Neural progenitor cell (in vitro differentiated cells): ENCODE results near the gene BCAS1.

ENCODE experiments used
- CTCF ChIP-seq: fragments of 200-600 bp; sonication (generic); IDR thresholded peaks from 2 replicates; pipeline ENCODE4 v1.5.1; 2017; ENCODE audit warnings: antibody characterized with exemption, mild to moderate bottlenecking
- EZH2 ChIP-seq: fragments of 200-600 bp; sonication (generic); IDR thresholded peaks from 2 replicates; pipeline ENCODE4 v1.6.1; 2017; ENCODE audit warnings: antibody characterized with exemption, mild to moderate bottlenecking, moderate library complexity

GRCh38 chr20:53896041-53896440, 174.4 kb downstream of the BCAS1 start:
- no peak for TF ChIP-seq EZH2
- no peak for TF ChIP-seq CTCF
